GM12872 (cell line): ENCODE results near the gene TNIK.

Source experiments
- CTCF ChIP-seq: IDR thresholded peaks from 3 replicates; pipeline ENCODE4 v1.5.1; 2011; ENCODE audit warnings: low read depth, mild to moderate bottlenecking, low read length, moderate library complexity; ENCODE audit not compliant: insufficient read depth

TNIK gene

GRCh38 chr3:171254315-171254714 is 205.9 kb downstream of the TNIK start:
- TF ChIP-seq CTCF, result no peak

- TF ChIP-seq CTCF, result no peak
Observed at GRCh38 chr3:171251835-171252234, 208.4 kb downstream of the TNIK start.

GRCh38 chr3:171250444-171250843 is 209.8 kb downstream of the TNIK start:
- TF ChIP-seq CTCF, result no peak

- TF ChIP-seq CTCF, result no peak
Observed at GRCh38 chr3:171249245-171249644, 211.0 kb downstream of the TNIK start.

GRCh38 chr3:171248426-171249111 is 211.6 kb downstream of the TNIK start:
- no peak for TF ChIP-seq CTCF

- TF ChIP-seq CTCF, result no peak
Observed at GRCh38 chr3:171245796-171246765, 214.1 kb downstream of the TNIK start.

GRCh38 chr3:171242951-171243350 is 217.3 kb downstream of the TNIK start:
- no peak for TF ChIP-seq CTCF
